Activated CD8-positive, alpha-beta memory T cell treated with anti-CD3 and anti-CD28 coated beads for 36 hours (primary cell): Measurements from ENCODE around the gene NPHP1. TPM values are rescaled to one million over a fixed set of nuclear protein-coding genes. Genes with fewer than 3 reads are reported as not detected.
"Not testable (repeated sequence)": the region's sequence is repeated elsewhere in the genome, so short reads cannot be mapped to it uniquely, and the experiment has no call there.

ENCODE experiments used
- CTCF ChIA-PET: fragments of 350-600 bp; sonication (Branson Sonifier 250); formaldehyde crosslinking; loops from one replicate; lab custom pipeline; 2021; ENCODE audit warnings: antibody characterized with exemption; lab: Charles Lee
- POLR2A ChIA-PET: fragments of 350-600 bp; sonication (Branson Sonifier 250); formaldehyde crosslinking; loops from one replicate; lab custom pipeline; 2021; ENCODE audit warnings: antibody characterized with exemption; lab: Charles Lee
- total RNA-seq, 2 experiments: library from RNA; stranded (reverse); gene quantifications; one replicate each; pipeline ENCODE4 v1.2.3, GENCODE V29; 2021

The NPHP1 gene
- total RNA-seq, 2 experiments from 2014 or later: 1.9 to 2.5 TPM

GRCh38 chr2:110205660-110206455 is 1.0 kb upstream of the NPHP1 start:
- CTCF ChIA-PET: no interaction called here
- POLR2A ChIA-PET: no interaction called here

DNA sequence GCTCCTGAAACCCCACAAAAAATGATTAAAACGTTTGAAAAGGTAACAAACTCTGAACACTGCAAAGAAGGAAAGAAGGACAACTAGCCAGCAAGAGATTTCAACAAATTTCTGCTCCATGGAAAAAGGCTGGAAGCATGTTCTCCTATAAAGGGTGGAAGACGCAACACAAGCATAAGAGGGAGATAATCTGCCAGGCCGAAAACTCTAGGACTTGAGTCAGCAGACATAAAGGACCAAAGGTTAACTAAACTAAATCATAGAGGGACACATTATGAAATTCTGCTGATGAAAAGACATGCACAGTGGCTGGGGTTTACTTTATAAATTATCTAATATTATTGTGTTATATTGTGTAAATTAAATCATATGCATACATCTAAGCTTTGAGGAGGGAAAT is 6.8 kb downstream of the NPHP1 start:
- ChIA-PET CTCF (no interaction called here), POLR2A (no interaction called here)

DNA sequence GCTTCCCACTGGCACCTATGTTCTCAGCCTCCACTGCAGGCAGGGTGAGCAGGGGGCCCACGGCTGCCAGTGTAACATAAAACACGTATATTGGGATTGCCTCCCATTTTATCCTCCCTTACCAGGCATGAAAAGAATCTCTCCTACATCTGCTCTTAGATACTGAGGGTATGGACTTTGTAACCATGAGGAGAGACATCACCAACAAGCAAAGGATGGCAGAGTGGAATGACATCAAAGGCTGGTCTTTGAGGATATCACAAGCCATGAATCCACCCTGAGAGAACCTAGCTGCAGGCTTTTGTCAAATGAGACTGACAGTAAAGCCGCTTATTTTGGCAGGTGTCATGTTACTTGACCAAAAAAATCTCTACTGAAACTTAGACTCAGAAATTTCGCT is 7.4 kb downstream of the NPHP1 start:
- POLR2A ChIA-PET: no interaction called here

DNA sequence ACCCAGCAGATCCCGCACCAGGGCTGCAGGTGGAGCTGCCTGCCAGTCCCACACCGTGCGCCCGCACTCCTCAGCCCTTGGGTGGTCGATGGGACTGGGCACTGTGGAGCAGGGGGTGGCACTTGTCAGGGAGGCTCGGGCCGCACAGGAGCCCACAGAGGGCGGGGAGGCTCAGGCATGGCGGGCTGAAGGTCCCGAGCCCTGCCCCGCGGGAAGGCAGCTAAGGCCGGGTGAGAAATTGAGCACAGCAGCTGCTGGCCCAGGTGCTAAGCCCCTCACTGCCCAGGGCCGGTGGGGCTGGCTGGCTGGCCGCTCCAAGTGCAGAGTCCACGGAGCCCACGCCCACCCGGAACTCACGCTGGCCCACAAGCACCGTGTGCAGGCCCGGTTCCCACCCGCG is 14.6 kb downstream of the NPHP1 start:
- POLR2A ChIA-PET, CTCF ChIA-PET: not testable (repeated sequence)

More for the DNA sequence above, 7.4 kb downstream of the NPHP1 start:
- CTCF ChIA-PET: no interaction called here

- POLR2A ChIA-PET: no interaction called here
These were observed 22.4 kb downstream of the NPHP1 start for GRCh38 chr2:110182449-110182848.

DNA sequence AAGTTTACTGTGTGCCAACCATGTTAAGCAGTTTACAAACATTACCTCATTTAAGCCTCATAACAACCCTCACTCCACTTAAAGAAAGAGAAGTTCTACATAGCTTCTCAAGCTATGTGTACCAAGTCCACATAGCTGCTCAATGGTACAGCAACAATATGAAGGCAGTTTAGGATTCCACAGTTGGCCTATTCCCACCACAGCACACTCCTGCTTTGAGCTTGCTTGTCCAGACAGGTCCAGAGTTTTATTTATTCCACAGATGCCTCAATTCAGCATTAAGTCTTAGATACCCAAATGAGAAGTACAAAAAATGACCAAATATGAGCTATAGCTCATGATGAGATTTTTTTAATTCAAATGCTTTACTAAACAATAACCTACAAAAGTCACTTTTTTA is 24.8 kb downstream of the NPHP1 start:
- CTCF ChIA-PET: interaction anchor here (0.6 to 0.7 kb wide), 2 partner anchors 508 to 1256 kb away, joined by 3 read pairs; no protein-coding TSS in a partner anchor
- POLR2A ChIA-PET: no interaction called here

More at GRCh38 chr2:110182449-110182848, 22.4 kb downstream of the NPHP1 start:
- CTCF ChIA-PET: no interaction called here

DNA sequence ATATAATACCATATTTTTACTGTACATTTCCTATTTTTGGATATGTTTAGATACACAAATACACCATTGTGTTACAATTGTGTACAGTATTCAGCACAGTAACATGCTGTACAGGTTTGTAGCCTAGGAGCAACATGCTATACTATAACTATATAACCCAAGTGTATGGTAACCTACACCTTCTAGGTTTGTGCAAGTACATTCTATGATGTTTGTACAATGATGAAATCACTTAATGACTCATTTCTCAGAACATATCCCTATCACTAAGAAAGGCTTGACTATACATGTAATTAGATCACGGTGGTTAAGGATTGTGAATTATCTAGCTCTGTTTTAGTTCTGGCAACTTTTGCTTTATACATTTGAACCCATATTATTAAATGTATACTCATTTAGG is 31.3 kb downstream of the NPHP1 start:
- ChIA-PET POLR2A (no interaction called here), CTCF (no interaction called here)

DNA sequence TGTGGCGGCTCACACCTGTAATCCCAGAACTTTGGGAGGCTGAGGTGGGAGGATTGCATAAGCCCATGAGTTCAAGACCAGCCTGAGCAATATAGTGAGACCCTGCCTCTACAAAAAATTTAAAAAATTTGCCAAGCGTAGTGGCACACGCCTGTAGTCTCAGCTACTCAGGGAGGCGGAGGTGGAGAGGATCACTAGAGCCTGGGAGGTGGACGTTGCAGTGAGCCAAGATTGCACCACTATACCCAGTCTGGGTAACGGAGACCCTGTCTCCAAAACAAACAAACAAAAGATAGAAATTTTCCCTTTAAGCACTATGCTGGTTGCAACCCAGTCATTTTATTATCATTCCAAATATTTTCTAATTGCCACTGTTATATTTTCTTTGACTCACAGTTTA is 32.3 kb downstream of the NPHP1 start:
- CTCF ChIA-PET: no interaction called here

GRCh38 chr2:110170102-110170501 is 34.7 kb downstream of the NPHP1 start:
- CTCF ChIA-PET: interaction anchor here (0.8 to 1.4 kb wide), 2 partner anchors 13 kb away, joined by 3 to 4 read pairs; no protein-coding TSS in a partner anchor

More for the DNA sequence above, 32.3 kb downstream of the NPHP1 start:
- POLR2A ChIA-PET: no interaction called here

GRCh38 chr2:110167326-110168000 is 37.4 kb downstream of the NPHP1 start:
- CTCF ChIA-PET: no interaction called here

More at GRCh38 chr2:110170102-110170501, 34.7 kb downstream of the NPHP1 start:
- POLR2A ChIA-PET: no interaction called here

DNA sequence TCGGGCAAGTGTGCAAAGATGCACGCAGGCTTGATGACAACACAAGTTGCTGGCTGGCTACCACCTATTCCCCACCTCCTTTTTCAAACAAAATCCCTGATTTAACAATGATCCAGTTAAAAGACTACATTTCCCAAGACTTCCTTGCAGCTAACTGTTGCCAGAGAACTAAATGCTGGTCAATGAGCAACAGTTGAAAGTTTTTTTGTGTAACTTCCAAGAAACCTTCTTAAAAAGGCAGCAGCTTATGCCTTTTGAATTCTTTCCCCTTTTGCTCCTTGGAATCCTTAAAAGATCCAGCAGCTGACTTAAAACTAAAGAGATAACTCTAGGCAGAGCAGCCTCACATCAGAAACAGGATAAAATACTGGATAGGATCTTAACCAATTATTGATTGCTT is 38.5 kb downstream of the NPHP1 start:
- POLR2A ChIA-PET: no interaction called here
- CTCF ChIA-PET: no interaction called here

More at GRCh38 chr2:110167326-110168000, 37.4 kb downstream of the NPHP1 start:
- POLR2A ChIA-PET: no interaction called here

GRCh38 chr2:110157153-110157793 is 47.5 kb downstream of the NPHP1 start:
- POLR2A ChIA-PET: no interaction called here
- CTCF ChIA-PET: interaction anchor here (1.0 to 1.7 kb wide), 2 partner anchors 12 to 14 kb away, joined by 3 to 4 read pairs; no protein-coding TSS in a partner anchor

DNA sequence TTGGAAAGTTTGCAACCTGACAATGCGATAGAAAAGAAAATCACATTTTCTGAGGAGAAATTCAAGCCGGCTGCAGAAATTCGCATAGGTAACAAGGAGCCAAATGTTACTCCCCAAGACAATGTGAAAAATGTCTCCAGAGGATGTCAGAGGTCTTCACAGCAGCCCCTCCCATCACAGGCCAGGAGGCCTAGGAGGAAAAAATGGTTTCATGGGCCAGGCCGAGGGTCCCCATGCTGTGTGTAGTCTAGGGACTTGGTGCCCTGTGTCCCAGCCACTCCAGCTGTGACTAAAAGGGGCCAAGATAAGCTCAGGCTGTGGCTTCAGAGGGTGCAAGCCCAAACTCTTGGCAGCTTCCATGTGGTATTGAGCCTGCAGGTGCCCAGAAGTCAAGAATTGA is 50.0 kb downstream of the NPHP1 start:
- CTCF ChIA-PET, POLR2A ChIA-PET: not testable (repeated sequence)

DNA sequence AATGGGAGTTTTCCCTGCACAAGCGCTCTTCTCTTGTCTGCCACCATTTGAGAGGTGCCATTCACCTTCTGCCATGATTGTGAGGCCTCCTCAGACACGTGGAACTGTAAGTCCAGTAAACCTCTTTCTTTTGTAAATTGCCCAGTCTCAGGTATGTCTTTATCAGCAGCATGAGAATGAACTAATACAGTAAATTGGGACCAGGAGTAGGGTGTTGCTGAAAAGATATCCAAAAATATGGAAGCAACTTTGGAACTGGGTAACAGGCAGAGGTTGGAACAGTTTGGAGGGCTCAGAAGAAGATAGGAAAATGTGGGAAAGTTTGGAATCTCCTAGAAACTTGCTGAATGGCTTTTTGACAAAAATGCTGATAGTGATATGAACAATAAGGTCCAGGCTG is 50.6 kb downstream of the NPHP1 start:
- CTCF ChIA-PET, POLR2A ChIA-PET: not testable (repeated sequence)

GRCh38 chr2:110153416-110153815 is 51.4 kb downstream of the NPHP1 start:
- ChIA-PET CTCF (no interaction called here), POLR2A (no interaction called here)

DNA sequence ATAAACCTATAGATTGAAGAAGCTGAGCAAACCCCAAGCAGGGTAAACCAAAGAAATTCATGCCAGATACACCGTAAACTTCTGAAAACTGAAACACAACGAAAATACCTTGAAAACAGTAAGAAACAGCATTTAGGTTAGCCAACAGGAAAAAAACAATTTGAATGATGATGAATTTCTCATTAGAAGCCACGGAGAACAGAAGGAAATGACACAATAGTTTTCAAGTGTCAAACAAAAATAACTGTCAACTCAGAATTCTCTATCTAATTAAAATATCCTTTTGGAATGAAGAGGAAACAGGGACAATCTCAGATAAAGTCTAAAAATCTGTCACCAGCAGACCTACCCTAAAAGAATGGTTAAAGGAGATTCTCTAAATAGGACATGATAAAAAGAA is 51.9 kb downstream of the NPHP1 start:
- POLR2A ChIA-PET: no interaction called here
- CTCF ChIA-PET: no interaction called here

DNA sequence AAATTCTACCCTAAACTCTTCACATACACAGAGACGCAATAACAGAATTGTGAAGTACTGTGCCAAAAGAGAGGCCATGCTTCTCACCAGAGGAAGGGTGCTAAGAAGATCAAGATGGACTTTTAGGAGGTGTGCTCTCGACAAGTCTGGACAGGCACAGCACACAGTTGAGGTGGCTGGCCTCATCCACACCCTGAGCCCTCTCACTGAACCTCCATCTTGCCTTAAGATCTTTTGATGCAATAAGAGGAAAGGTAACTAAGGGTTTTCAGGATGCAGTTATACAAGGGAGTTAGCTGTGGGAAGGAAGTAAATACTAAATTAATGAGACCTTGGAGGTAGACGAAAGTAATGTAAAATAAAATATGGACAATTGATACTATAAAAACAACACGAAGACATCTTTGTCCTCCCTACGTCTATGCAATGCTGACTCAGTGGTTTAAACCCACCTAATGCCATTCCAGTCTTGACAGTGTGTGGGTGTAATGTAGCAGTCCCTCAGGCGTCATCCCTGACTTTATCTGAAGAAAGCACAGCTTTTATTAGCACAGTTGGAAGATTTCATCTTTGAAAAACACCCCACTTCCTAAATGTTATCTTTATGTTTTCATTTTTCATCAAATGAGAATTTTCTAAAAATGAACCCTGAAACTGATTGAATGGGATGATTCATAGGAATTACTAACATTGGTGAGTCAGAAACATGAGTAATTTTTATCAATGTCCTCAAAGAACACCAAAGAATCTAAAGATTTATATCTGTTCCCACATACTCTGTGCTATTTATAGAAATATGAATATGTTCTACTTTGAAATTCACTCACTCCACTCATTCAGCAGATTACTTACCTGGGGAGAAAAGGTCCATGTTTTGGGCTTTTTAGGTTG is 55.2 kb downstream of the NPHP1 start:
- ChIA-PET POLR2A (no interaction called here), CTCF (no interaction called here)

DNA sequence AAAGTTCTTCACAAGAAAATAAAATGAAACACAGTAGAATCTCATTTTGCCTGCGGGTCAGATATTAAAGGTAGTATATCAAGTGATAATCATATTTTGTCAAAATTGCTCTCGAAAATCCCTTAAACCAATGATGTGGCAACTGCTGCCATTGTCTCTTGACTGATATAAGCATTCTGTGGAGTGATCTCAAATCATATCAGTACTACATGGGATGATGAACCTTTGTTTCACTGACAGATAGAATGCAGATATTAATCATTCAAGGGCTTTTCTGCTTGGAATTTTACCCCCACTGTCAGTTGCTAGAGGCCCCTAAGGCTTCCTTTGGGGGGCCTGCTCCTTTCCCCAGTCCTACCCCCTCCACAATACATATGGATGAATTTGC is 57.9 kb downstream of the NPHP1 start:
- POLR2A ChIA-PET: no interaction called here
- CTCF ChIA-PET: no interaction called here
